GM21786 (cell line): Measurements from ENCODE around the gene NUP210.
A peak's percentile ranks its signal among the peaks of the same experiment; 100 is the strongest.

Source experiments
- ATAC-seq: cut with Tn5 transposase; IDR thresholded peaks from one replicate; pipeline ENCODE4 v1.9.1; 2021; ENCODE audit not compliant: unreplicated experiment

NUP210 gene

GRCh38 chr3:13407926-13408325, 12.2 kb downstream of the NUP210 start:
- ATAC-seq = no peak

DNA sequence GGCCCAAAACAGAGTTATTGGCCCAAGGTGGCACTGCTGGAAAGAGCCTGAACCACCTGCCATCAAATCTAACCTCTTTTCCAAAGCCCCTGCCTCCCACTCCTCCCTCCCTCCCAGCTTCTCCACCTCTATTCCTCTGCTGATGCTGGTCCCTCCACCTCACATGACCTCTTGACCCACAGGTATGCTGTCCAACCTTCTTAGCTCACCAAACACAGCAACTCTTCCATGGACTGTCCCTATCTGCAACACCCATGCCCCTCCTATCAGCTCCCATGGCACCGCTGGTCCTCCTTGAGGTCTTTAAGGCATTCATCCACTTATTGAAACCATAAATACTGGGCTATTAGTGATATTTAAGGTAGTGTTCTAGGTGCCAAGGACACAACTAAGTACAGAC, 12.6 kb downstream of the NUP210 start:
- no peak for ATAC-seq

- ATAC-seq = no peak
Measured at GRCh38 chr3:13406190-13406589, 13.9 kb downstream of the NUP210 start.

DNA sequence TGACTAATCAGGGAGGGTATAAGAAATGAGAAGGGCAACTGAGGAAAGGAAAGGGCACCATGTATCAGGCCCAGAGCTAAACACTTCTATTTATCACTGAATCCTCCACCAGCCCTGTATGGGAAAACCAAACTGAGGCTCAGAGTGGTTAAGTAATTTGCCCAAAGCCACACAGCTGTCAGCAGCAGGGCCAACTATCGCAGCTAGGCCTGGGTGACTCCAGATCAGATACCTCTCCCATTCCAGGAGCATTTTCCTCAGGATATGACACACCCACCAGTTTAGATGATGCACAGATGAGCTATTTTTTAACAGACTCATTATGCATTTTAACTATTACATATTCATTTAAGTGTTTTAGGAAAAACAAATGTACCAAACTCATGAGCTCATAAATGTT, 14.5 kb downstream of the NUP210 start:
- ATAC-seq = no peak

GRCh38 chr3:13404626-13405452, 15.3 kb downstream of the NUP210 start:
- no peak for ATAC-seq

- no peak for ATAC-seq
Measured at GRCh38 chr3:13403847-13404246, 16.3 kb downstream of the NUP210 start.

GRCh38 chr3:13403213-13403819, 16.8 kb downstream of the NUP210 start:
- no peak for ATAC-seq

- no peak for ATAC-seq
Measured at GRCh38 chr3:13401149-13401548, 19.0 kb downstream of the NUP210 start.

- ATAC-seq = no peak
Measured at GRCh38 chr3:13400114-13400673, 19.9 kb downstream of the NUP210 start.

- ATAC-seq = no peak
Measured at GRCh38 chr3:13399603-13400002, 20.5 kb downstream of the NUP210 start.

GRCh38 chr3:13397316-13397715, 22.8 kb downstream of the NUP210 start:
- no peak for ATAC-seq

DNA sequence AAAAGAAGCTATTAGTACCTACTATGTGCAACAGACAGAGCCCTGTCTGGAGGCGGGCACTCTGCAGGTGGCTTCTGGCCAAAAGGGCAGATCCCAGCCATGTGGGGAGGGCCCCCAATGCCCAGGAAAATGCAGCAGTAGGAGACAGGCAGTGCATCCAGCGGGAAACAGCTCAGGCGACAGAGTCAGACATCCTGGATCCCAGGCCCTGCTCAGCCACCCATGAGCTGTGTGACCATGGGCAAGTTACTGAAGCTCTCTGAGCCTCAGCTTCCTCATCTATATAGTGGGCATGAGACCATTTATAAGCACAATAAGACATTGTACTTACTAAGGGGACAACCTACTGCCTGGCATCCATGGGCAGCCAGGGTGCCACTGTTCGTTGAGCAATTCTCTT, 25.8 kb downstream of the NUP210 start:
- ATAC-seq = no peak

DNA sequence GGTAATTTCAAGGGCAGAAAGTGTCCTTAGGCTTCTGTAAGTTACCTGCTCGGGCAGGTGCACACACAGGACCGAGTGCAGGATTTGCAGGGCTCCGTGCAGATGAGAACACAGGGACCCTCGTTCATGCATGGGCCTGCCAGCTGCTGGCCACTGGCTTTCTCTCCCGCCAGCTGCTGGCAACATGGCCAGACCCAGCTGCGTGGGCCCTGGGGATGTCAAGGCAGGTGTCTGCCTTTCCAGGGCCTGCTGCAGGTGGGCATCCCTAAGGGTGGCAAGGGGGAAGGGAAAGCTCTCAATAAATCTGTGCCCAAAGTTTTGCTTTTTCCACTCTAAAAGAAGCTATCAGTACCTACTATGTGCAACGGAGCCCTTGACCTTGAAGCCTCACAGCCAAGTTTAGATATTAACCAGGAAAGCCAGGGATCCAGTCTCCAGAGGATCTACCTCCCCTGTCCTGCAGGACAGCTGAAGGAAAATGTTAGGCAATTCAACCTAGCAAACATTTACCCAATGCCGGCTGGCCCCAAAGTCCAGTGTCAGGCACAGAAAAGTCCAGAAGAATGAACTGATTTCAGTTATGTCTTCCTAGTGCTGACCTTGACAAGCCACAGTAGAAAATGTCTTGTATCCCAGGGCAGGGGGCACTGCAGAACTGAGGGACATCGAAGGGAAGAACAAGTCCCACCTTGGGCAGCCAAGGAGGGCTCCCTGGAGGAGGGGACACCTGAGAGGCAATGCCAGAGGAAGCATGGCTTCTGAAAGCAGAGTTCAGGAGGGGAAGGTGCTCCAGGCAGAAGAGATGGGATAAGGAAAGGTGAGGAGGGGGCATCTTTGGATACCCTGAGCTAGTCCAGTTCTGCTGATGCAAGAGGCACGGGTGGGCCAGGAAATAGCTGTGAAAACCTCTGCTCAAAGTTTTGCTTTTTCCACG, 26.4 kb downstream of the NUP210 start:
- ATAC-seq = no peak

- ATAC-seq = no peak
Measured at GRCh38 chr3:13391308-13391707, 28.8 kb downstream of the NUP210 start.

- ATAC-seq = no peak
Measured at GRCh38 chr3:13389378-13389777, 30.7 kb downstream of the NUP210 start.

DNA sequence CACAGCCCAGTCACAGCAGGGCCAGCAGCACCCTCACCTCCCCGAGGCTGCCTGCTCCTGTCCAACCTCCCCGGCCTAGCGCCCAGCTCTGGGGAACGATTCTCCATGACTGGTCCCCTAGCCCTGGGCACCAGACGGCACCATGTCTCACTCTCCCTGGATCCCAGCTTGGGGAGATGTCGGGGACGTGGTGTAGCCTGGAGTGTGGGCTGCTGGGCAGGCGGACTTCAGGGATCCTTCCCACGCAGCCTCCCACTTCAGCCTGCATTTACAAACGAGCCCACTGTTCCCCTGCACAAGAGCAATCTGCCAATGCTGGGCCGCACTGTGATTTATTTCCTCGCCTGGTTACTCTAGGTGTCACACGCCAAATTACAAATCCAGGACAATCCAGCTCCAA, 31.3 kb downstream of the NUP210 start:
- ATAC-seq = no peak

- no peak for ATAC-seq
Measured at GRCh38 chr3:13385373-13385965, 34.7 kb downstream of the NUP210 start.

DNA sequence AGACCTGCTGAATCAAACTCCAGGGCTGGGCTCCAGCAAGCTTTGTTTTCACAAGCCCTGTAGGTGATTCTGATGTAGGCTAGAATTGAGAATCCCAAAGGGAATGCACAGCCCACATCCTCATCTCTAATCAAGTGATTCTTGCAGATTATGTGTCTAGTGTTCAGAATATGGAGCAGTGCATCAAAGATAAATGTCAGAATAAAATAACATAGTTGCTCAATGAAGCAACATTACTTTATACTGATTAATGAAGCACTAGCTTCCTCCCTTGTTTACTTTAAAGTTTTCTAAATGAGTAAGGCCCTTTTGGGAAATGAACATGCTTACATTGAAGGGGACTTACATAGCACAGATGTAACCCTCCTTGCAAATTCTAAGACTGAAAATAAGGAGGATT, 39.2 kb downstream of the NUP210 start:
- no peak for ATAC-seq

- no peak for ATAC-seq
Measured at GRCh38 chr3:13379201-13379830, 40.8 kb downstream of the NUP210 start.

- peak; percentile 94 for ATAC-seq
Measured at GRCh38 chr3:13378155-13378554, 42.0 kb downstream of the NUP210 start.
